Body of pancreas (tissue), 4 donors: Measurements from ENCODE around the gene DENND10. TPM values are rescaled to one million over a fixed set of nuclear protein-coding genes. Genes with fewer than 3 reads are reported as not detected.

Experiments
- ATAC-seq: fragments of 150-250 bp; one replicate; pipeline ENCODE4 v1.9.1; 2016
- DNase-seq, 4 donors: peaks; one replicate each; pipeline ENCODE4 v3.0.0-alpha.2; 2019
- H3K27ac ChIP-seq, 4 donors: fragments of 200-600 bp; sonication (generic); 1 replicate in 3 of 4; 2 replicates in 1 of 4; pipeline versions ENCODE4 v1.5.1 to v1.6.1; 2016 to 2019; ENCODE audit warnings: mild to moderate bottlenecking in 1 of 4, mixed read lengths in 1 of 4, moderate library complexity in 1 of 4
- H3K27me3 ChIP-seq, 2 donors: fragments of 200-600 bp; sonication (generic); one replicate each; pipeline ENCODE4 v1.6.0; 2016; ENCODE audit warnings: mild to moderate bottlenecking in 1 of 2
- H3K36me3 ChIP-seq, 2 donors: fragments of 200-600 bp; sonication (generic); replicated peaks in 1 of 2; 2 replicates each; pipeline ENCODE4 v1.5.1; 2016; ENCODE audit warnings: low read depth in 2 of 2; ENCODE audit not compliant: insufficient read depth in 1 of 2
- H3K4me1 ChIP-seq: fragments of 200-600 bp; sonication (generic); one replicate; pipeline ENCODE4 v1.6.0; 2016
- H3K4me3 ChIP-seq, 2 donors: fragments of 200-600 bp; sonication (generic); 1 replicate in 1 of 2; 2 replicates in 1 of 2; pipeline ENCODE4 v1.5.1; 2016 to 2019
- H3K9me3 ChIP-seq, 3 donors: fragments of 200-600 bp; sonication (generic); 1 replicate in 2 of 3; 2 replicates in 1 of 3; pipeline ENCODE4 v1.5.1; 2016
- POLR2A ChIP-seq, 3 donors: fragments of 450-650 bp; IDR thresholded peaks; one replicate each; pipeline ENCODE4 v1.6.1; 2016; ENCODE audit warnings: antibody characterized with exemption in 3 of 3, mild to moderate bottlenecking in 2 of 3
- WGBS, 2 donors: methylation state at CpG; one replicate each; pipeline ENCODE4 v1.1.5; 2017; 5-methylcytosine and 5-hydroxymethylcytosine counted together
- intact Hi-C: fragments of 100-400 bp; cut with DNase I; formaldehyde crosslinking; loops from one replicate; pipeline ENCODE4 v1.15.1; 2023
- total RNA-seq, 2 donors: library from RNA; depleted of rRNA; stranded (reverse); fragments of >200 nt; gene quantifications; one replicate each; pipeline ENCODE4 v1.1.0, GENCODE V29; 2016
- TF ChIP-seq, protein P1 (sequence below), 7 experiments: fragments of 450-650 bp in 4 of 7; fragments of 200-600 bp in 3 of 7; sonication (generic) in 3 of 7; IDR thresholded peaks; one replicate each; pipeline ENCODE4 v1.5.1; 2016 to 2019; ENCODE audit warnings: antibody characterized with exemption in 7 of 7

Gene DENND10
- total RNA-seq, 2 donors from 2014 or later = 24.6 to 29.7 TPM

DNA sequence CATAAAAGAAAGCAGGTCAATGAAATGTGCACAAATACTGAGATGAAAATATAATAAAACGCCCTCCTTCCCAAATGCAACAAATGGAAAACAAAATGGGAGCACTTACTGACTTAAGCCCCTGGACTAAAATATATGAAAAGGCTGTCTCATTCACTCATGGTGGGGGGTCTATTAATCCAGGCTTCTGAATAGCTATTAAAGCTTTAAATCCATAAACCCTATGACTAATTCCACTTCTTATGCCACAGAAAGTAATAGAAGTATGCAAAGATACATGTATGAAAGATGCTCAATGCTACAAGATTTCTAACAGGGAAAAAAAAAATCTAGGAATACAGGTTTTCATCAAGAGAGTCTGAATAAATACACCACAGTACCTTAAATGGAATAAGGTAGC, 43.8 kb upstream of the DENND10 start:
- H3K27ac ChIP-seq = no peak overlapping the region
- H3K4me3 ChIP-seq = no peak overlapping the region
- H3K9me3 ChIP-seq = no peaks in the 10 kb centered on the region
- H3K4me1 ChIP-seq = no peaks in the 10 kb centered on the region
- H3K36me3 ChIP-seq = peaks cover 33 to 54% of the 10 kb centered on the region in 2 donors
- WGBS, 2 donors = 65 to 79% methylated on average over 1 of the region's 1 CpG
- no peak for TF ChIP-seq POLR2A (IDR thresholded peaks at IDR 0.05)
- TF ChIP-seq, protein P1, sequence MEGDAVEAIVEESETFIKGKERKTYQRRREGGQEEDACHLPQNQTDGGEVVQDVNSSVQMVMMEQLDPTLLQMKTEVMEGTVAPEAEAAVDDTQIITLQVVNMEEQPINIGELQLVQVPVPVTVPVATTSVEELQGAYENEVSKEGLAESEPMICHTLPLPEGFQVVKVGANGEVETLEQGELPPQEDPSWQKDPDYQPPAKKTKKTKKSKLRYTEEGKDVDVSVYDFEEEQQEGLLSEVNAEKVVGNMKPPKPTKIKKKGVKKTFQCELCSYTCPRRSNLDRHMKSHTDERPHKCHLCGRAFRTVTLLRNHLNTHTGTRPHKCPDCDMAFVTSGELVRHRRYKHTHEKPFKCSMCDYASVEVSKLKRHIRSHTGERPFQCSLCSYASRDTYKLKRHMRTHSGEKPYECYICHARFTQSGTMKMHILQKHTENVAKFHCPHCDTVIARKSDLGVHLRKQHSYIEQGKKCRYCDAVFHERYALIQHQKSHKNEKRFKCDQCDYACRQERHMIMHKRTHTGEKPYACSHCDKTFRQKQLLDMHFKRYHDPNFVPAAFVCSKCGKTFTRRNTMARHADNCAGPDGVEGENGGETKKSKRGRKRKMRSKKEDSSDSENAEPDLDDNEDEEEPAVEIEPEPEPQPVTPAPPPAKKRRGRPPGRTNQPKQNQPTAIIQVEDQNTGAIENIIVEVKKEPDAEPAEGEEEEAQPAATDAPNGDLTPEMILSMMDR (IDR thresholded peaks at IDR 0.05) = no peak
- no peaks in the 10 kb centered on the region for H3K27me3 ChIP-seq
- no peak for DNase-seq
- no peak for ATAC-seq
- intact Hi-C loops = no loop called here

DNA sequence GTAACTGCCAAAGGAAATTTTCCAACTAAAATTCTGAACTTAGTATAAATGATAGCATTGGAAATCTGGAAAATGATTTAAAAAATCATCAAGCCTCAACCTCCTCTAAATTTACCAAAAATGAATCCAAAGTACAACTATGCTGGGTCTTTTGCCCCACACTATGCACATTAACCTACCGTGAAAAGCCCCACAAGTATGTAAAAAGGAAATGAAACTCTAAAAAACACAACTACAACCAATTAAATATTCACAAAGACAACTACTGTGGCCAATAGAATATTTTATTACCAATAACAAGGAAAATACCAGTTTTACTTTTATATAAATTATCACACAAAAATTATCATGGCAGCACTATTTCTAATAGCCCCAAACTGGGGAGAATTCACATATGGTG, 42.6 kb upstream of the DENND10 start:
- TF ChIP-seq POLR2A (IDR thresholded peaks at IDR 0.05) = no peak
- TF ChIP-seq, protein P1 (IDR thresholded peaks at IDR 0.05) = no peak
- no peaks in the 10 kb centered on the region for H3K9me3 ChIP-seq
- no peaks in the 10 kb centered on the region for H3K27me3 ChIP-seq
- no peaks in the 10 kb centered on the region for H3K4me1 ChIP-seq
- intact Hi-C loops = no loop called here
- DNase-seq (no peak), ATAC-seq (no peak)
- H3K36me3 ChIP-seq = peaks cover 35 to 54% of the 10 kb centered on the region in 2 donors
- 65 to 79% methylated on average over 1 of the region's 1 CpG for WGBS, 2 donors
- H3K27ac ChIP-seq = no peak overlapping the region
- no peak overlapping the region for H3K4me3 ChIP-seq

DNA sequence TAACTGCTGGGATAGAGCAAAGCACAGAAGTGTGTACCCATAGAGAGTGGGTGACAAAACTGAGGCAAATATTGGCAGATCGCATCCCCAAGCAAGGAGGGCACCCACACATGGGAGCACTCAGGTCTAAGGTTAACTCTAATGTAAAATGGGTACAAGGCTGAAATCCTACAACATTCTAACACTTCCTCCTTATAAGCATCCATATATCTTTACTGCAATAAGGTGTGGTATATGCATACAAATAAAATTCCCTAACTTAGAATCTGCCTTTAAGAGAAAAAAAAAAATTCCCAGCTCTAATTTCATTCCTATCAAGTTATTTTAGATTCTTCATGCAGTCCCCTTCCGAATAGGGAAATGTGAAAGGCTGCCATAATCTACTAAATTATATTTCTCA, 42.0 kb upstream of the DENND10 start:
- 90 to 98% methylated on average over 2 of the region's 2 CpGs for WGBS, 2 donors
- TF ChIP-seq, protein P1 (IDR thresholded peaks at IDR 0.05) = no peak
- no peak for TF ChIP-seq POLR2A (IDR thresholded peaks at IDR 0.05)
- Histone ChIP-seq H3K4me1 (no peaks in the 10 kb centered on the region), H3K27me3 (no peaks in the 10 kb centered on the region), H3K4me3 (no peak overlapping the region), H3K36me3 (peaks cover 35 to 51% of the 10 kb centered on the region in 2 donors), H3K9me3 (no peaks in the 10 kb centered on the region), H3K27ac (no peak overlapping the region)
- intact Hi-C loops = no loop called here
- no peak for DNase-seq
- no peak for ATAC-seq

DNA sequence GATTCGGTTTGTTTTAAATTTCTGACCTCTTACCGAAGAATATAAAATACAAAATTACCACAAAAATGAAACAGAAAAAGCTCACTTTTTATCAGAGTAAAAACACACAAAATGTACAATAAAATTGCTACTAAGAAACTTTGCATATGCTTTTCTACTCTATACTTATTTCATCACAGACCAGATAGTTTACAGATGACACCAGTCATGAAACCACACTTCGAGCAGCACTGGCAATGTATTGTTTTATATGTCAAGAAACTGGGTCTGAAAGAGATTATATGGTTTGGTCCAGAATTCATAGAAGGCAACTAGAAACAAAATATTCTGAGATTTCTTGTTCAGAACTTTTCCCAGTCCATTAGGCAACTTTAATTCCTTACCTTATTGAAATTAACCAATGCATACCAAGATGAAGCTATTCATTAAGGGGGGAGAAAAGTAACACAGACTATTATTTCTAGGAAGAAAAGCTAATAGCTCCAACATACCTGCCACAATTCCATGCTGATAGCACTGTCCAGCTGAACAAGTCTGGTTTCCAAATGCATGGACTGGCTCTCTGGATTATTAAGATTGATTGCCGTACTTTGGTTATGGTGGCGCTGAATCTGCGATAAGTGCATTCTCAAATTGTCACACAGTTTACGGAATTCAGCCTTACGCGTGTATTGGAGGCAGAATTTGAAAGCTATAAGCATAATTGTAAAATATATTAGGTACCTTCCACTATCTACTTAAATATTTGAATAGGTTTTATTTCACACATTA, 33.3 kb upstream of the DENND10 start:
- 90% methylated on average over 9 of the region's 9 CpGs for WGBS, 2 donors
- ATAC-seq = no peak
- Histone ChIP-seq H3K27ac (no peak overlapping the region), H3K27me3 (no peaks in the 10 kb centered on the region), H3K36me3 (peaks cover 20 to 36% of the 10 kb centered on the region in 2 donors), H3K4me3 (no peak overlapping the region), H3K4me1 (peaks cover 8% of the 10 kb centered on the region), H3K9me3 (no peaks in the 10 kb centered on the region)
- TF ChIP-seq, protein P1 (IDR thresholded peaks at IDR 0.05) = no peak
- TF ChIP-seq POLR2A (IDR thresholded peaks at IDR 0.05) = no peak
- intact Hi-C loops = no loop called here
- no peak for DNase-seq

DNA sequence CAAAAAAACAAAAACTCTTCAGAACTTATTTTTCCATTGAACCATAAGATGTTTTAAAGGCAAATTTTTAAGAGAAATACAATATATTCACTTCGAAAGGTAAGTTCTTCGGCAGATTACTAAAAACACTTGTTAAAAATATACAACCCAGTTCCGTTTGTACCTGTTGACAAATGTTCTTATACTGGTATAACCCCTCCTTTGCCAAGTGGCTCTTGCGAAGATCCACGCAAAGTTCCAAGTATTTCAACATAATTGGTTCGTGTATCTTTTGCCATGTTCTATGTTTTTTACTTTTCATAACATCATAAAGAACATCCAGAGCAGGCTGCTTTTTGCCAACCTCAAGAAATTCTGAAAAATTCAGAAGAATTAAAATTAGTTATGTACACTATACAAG, 30.3 kb upstream of the DENND10 start:
- no peak for ATAC-seq
- TF ChIP-seq, protein P1 (IDR thresholded peaks at IDR 0.05) = no peak
- no peak for TF ChIP-seq POLR2A (IDR thresholded peaks at IDR 0.05)
- peaks cover 15 to 17% of the 10 kb centered on the region in 2 donors for H3K36me3 ChIP-seq
- no peak for DNase-seq
- no peak overlapping the region for H3K27ac ChIP-seq
- no peaks in the 10 kb centered on the region for H3K9me3 ChIP-seq
- intact Hi-C loops = no loop called here
- 70 to 74% methylated on average over 6 of the region's 6 CpGs for WGBS, 2 donors
- H3K4me1 ChIP-seq = peaks cover 28% of the 10 kb centered on the region
- no peaks in the 10 kb centered on the region for H3K27me3 ChIP-seq
- no peak overlapping the region for H3K4me3 ChIP-seq
